Measurements from ENCODE around the gene TJP1.
"Not testable (repeated sequence)": the region's sequence is repeated elsewhere in the genome, so short reads cannot be mapped to it uniquely, and the experiment has no call there.

The TJP1 gene

GRCh38 chr15:29686079-29686425, 136.2 kb downstream of the TJP1 start:
- no peak for DNase-seq (ENCODE audit: low read depth in 1 of 2, low spot score in 1 of 2)
- in situ Hi-C loops (cut with HindIII; ENCODE audit: low pct_unique_long_range_greater_than_20kb, low sequenced_read_pairs) = no loop called here
- TF ChIP-seq JUND (IDR thresholded peaks at IDR 0.05; ENCODE audit: low read depth) = no peak

- DNase-seq (ENCODE audit: low read depth in 1 of 2, low spot score in 1 of 2) = no peak
- TF ChIP-seq JUND (IDR thresholded peaks at IDR 0.05; ENCODE audit: low read depth) = no peak
- in situ Hi-C loops (cut with HindIII; ENCODE audit: low pct_unique_long_range_greater_than_20kb, low sequenced_read_pairs) = no loop called here
These were observed 136.9 kb downstream of the TJP1 start for GRCh38 chr15:29685156-29686078.

GRCh38 chr15:29682781-29683180, 139.5 kb downstream of the TJP1 start:
- in situ Hi-C loops (cut with HindIII; ENCODE audit: low pct_unique_long_range_greater_than_20kb, low sequenced_read_pairs) = no loop called here
- DNase-seq (ENCODE audit: low read depth in 1 of 2, low spot score in 1 of 2) = no peak
- no peak for TF ChIP-seq JUND (IDR thresholded peaks at IDR 0.05; ENCODE audit: low read depth)

- DNase-seq (ENCODE audit: low read depth in 1 of 2, low spot score in 1 of 2) = no peak
- in situ Hi-C loops (cut with HindIII; ENCODE audit: low pct_unique_long_range_greater_than_20kb, low sequenced_read_pairs) = no loop called here
- no peak for TF ChIP-seq JUND (IDR thresholded peaks at IDR 0.05; ENCODE audit: low read depth)
These were observed 139.9 kb downstream of the TJP1 start for GRCh38 chr15:29682361-29682760.

GRCh38 chr15:29681946-29682345, 140.3 kb downstream of the TJP1 start:
- no peak for DNase-seq (ENCODE audit: low read depth in 1 of 2, low spot score in 1 of 2)
- no peak for TF ChIP-seq JUND (IDR thresholded peaks at IDR 0.05; ENCODE audit: low read depth)
- in situ Hi-C loops (cut with HindIII; ENCODE audit: low pct_unique_long_range_greater_than_20kb, low sequenced_read_pairs) = no loop called here

- TF ChIP-seq JUND (IDR thresholded peaks at IDR 0.05; ENCODE audit: low read depth) = no peak
- DNase-seq (ENCODE audit: low read depth in 1 of 2, low spot score in 1 of 2) = no peak
- in situ Hi-C loops (cut with HindIII; ENCODE audit: low pct_unique_long_range_greater_than_20kb, low sequenced_read_pairs) = no loop called here
These were observed 141.0 kb downstream of the TJP1 start for GRCh38 chr15:29681166-29681845.

- in situ Hi-C loops (cut with HindIII; ENCODE audit: low pct_unique_long_range_greater_than_20kb, low sequenced_read_pairs) = no loop called here
These were observed 141.7 kb downstream of the TJP1 start for GRCh38 chr15:29680465-29681165.

GRCh38 chr15:29678504-29679034, 143.7 kb downstream of the TJP1 start:
- no peak for DNase-seq (ENCODE audit: low read depth in 1 of 2, low spot score in 1 of 2)
- in situ Hi-C loops (cut with HindIII; ENCODE audit: low pct_unique_long_range_greater_than_20kb, low sequenced_read_pairs) = no loop called here
- TF ChIP-seq JUND (IDR thresholded peaks at IDR 0.05; ENCODE audit: low read depth) = no peak

More at GRCh38 chr15:29680465-29681165, 141.7 kb downstream of the TJP1 start:
- TF ChIP-seq JUND (IDR thresholded peaks at IDR 0.05; ENCODE audit: low read depth) = no peak
- no peak for DNase-seq (ENCODE audit: low read depth in 1 of 2, low spot score in 1 of 2)

- no peak for TF ChIP-seq JUND (IDR thresholded peaks at IDR 0.05; ENCODE audit: low read depth)
- DNase-seq (ENCODE audit: low read depth in 1 of 2, low spot score in 1 of 2) = no peak
- in situ Hi-C loops (cut with HindIII; ENCODE audit: low pct_unique_long_range_greater_than_20kb, low sequenced_read_pairs) = no loop called here
These were observed 144.3 kb downstream of the TJP1 start for GRCh38 chr15:29677871-29678461.

- in situ Hi-C loops (cut with HindIII; ENCODE audit: low pct_unique_long_range_greater_than_20kb, low sequenced_read_pairs) = no loop called here
- no peak for TF ChIP-seq JUND (IDR thresholded peaks at IDR 0.05; ENCODE audit: low read depth)
- no peak for DNase-seq (ENCODE audit: low read depth in 1 of 2, low spot score in 1 of 2)
These were observed 144.8 kb downstream of the TJP1 start for GRCh38 chr15:29677455-29677854.

- TF ChIP-seq JUND (IDR thresholded peaks at IDR 0.05; ENCODE audit: low read depth) = no peak
- no peak for DNase-seq (ENCODE audit: low read depth in 1 of 2, low spot score in 1 of 2)
- in situ Hi-C loops (cut with HindIII; ENCODE audit: low pct_unique_long_range_greater_than_20kb, low sequenced_read_pairs) = no loop called here
These were observed 145.3 kb downstream of the TJP1 start for GRCh38 chr15:29676961-29677402.

GRCh38 chr15:29676374-29676960, 145.8 kb downstream of the TJP1 start:
- in situ Hi-C loops (cut with HindIII; ENCODE audit: low pct_unique_long_range_greater_than_20kb, low sequenced_read_pairs); DNase-seq (ENCODE audit: low read depth in 1 of 2, low spot score in 1 of 2): not testable (repeated sequence)
